Right renal cortex interstitium (tissue), 3 donors: Measurements from ENCODE around the gene CFAP299. TPM values are rescaled to one million over a fixed set of nuclear protein-coding genes. Genes with fewer than 3 reads are reported as not detected.

ENCODE experiments used
- DNase-seq, 3 donors: peaks; one replicate each; pipeline ENCODE4 v3.0.0-alpha.2; 2013; ENCODE audit warnings: low read depth in 3 of 3, low spot score in 2 of 3
- polyA plus RNA-seq, 3 donors: library from polyadenylated mRNA; unstranded; fragments of 120-200 nt; gene quantifications; one replicate each; pipeline ENCODE4 v1.2.1, GENCODE V29; 2013; ENCODE audit not compliant: insufficient read length in 3 of 3

The CFAP299 gene
- polyA plus RNA-seq, 3 donors, result 0.48 to 0.98 (median 0.90) TPM

- DNase-seq, result no peak
These were observed 52.1 kb downstream of the CFAP299 start for GRCh38 chr4:80387390-80388283.

GRCh38 chr4:80388284-80388607, 52.7 kb downstream of the CFAP299 start:
- no peak for DNase-seq

DNA sequence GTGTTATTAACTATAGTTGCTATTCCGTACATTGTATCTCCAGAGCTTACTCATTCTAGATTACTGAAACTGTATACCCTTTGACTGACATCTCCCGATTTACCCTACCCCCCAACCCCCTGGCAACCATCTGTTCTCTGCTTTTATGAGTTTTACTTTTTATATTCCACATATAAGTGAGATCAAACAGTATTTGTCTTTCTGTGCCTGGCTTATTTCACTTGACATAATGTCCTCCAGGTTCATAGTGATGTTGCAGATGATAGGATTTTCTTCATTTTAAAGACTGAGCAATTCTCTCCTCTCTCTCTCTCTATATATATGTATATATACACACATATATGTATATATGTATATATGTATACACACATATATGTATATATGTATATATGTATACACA, 54.6 kb downstream of the CFAP299 start:
- DNase-seq, result no peak

DNA sequence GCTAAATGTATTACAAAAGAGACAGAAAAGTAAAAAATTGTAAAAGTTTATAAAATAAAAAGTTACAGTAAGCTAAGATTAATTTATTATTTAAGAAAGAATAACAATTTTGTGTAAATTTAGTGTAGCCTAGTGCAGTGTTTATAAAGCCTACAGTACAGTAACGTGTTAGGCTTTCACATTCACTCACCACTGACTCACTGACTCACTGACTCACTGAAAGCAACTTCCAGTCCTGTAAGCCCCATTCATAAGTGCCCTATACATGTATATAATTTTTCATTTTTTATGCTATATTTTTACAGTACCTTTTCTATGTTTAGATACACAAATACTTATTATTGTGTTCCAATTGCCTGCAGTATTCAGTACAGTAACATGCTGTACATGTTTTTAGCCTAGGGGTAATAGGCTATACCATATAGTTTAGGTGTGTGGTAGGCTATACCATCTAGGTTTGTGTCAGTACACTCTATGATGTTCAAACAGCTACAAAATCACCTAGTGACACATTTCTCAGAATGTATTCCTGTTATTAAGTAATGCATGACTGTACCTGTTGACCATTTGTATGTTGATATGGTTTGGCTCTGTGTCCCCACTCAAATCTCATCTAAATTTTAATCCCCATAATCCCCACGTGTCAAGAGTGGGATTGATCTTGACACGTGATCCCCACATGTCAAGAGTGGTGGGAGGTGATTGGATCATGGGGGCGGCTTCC, 57.9 kb downstream of the CFAP299 start:
- DNase-seq, result no peak

- no peak for DNase-seq
These were observed 58.4 kb downstream of the CFAP299 start for GRCh38 chr4:80393970-80394250.

- no peak for DNase-seq
These were observed 71.7 kb downstream of the CFAP299 start for GRCh38 chr4:80407246-80407645.

GRCh38 chr4:80409809-80410208, 74.3 kb downstream of the CFAP299 start:
- no peak for DNase-seq

DNA sequence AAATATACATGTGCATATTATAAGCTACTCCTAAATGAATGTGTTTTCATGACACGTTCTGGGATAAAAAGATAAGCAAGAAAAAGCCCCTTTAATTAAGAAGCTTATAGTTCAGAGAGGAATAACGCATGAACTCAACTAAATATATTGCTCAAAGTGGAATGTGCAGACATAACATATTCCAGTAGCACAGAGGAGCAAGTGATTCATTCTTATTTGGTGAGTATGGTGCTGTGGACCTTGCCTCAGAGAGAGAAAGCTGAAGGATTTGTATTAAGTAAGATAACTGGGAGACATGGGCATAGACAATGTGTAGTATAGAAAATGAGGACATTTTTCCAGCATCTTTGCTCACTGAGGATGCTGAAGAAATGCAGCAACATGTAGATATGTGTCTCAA, 76.8 kb downstream of the CFAP299 start:
- DNase-seq, result no peak

- no peak for DNase-seq
These were observed 77.6 kb downstream of the CFAP299 start for GRCh38 chr4:80413086-80413485.

GRCh38 chr4:80417019-80417418, 81.5 kb downstream of the CFAP299 start:
- DNase-seq, result no peak

DNA sequence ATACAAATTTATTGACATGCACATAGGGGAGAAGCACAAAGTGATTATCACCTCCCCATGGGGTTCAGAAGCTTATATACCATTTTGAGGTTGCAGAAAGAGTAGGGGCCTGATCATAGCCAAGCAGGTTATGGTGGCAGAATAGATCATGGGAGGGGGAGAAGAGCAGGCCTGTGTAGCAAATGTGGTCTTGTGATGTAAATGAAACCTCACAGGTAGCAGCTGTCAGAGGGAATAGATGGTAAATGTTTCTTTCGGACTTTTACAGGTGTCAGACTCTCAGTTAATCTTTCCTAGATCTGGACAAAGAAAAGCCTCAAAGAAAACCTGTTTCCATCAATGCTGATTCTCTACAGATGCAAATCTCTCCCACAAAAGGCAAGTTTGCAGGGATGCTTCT, 84.4 kb downstream of the CFAP299 start:
- no peak for DNase-seq

DNA sequence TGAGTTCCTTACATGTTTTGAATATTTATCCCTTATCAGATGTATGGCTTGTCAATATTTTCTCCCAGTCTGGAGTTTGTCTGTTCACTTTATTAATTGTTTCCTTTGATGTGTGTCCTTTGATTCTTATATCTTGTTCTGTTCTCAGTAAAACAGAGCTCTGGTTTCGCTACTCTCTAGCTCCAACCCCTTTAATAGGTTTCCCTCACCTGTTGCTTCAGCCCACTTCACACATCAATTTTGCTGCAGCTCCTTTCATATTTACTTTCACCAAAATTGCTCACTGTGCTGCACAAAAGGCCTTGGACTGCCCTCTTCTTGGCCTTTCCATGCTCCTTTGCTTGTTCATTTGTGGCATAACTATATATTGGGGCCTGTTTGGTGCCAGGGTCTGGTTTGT, 85.1 kb downstream of the CFAP299 start:
- DNase-seq, result no peak

DNA sequence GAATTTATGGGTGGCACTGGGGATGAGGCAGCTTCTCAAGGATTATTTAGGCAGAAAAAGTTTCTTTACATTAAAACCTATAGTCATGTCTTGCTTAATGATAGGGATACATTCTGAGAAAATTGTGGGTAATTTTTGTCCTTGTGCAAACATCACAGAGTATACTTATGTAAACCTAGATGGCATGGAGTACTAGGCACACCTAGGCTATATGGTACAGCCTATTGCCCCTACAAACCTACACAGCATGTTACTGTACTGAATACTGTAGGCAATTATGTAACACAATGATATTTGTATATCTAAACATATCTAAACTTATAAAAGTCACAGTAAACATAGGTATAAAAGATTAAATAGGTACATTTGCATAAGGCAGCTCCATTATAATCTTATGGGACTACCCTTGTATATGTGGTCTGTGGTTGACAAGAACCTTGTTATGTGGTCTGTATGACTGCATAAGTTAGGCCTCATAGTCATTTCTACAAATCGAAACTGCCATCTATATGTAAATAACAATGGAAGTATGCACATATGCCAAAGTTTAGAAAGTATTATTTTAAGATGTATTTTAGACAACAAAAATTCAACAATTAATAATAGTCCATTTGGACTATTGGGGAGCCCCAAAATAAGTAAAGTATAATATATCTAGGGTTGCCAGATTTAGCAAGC, 87.3 kb downstream of the CFAP299 start:
- no peak for DNase-seq

GRCh38 chr4:80423553-80424224, 88.2 kb downstream of the CFAP299 start:
- DNase-seq, result no peak

- no peak for DNase-seq
These were observed 88.7 kb downstream of the CFAP299 start for GRCh38 chr4:80424225-80424581.

DNA sequence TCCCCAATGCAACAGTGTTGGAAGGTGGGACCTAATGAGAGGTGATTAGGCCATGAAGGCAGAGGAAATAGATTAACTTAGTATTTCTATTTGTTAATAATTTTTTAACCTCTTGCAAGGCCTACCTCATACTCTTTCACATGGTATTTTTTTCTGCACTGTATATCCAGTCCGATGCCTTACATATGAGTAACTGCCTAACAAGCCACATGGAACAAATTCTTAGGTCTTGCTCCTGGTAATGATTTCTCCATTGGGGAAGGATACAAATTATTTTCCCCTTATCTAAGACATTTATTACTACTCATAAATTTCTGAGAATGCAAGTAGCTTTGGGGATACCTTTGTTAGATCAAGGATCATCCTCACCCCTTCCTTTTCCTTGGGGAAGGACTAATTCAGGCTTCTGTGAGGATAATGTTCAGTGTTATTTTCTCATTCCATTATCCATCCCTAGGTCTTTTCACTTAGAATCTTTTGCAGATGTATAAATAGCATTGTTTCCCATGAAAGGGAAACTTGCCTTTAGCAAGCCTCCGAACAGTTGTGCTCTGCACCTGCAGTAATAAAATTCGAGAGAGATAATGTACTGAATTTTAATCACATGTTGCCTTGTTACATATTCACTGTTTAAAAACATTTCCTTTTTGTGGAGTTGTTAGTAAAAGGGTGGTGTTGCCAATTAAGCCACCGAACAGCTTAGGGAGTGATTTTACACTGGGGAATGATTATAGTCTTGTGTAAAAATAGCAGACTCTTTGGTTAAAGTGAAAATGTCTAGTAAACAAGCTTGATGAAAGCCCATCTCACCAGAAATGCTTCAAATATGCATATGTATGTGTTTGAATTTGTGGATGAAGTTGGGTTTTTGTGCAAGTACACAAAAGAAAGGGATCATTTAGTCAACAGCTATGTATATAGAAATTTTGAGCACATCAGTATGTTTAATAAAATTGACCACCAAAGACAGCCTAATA, 89.9 kb downstream of the CFAP299 start:
- DNase-seq, result no peak

DNA sequence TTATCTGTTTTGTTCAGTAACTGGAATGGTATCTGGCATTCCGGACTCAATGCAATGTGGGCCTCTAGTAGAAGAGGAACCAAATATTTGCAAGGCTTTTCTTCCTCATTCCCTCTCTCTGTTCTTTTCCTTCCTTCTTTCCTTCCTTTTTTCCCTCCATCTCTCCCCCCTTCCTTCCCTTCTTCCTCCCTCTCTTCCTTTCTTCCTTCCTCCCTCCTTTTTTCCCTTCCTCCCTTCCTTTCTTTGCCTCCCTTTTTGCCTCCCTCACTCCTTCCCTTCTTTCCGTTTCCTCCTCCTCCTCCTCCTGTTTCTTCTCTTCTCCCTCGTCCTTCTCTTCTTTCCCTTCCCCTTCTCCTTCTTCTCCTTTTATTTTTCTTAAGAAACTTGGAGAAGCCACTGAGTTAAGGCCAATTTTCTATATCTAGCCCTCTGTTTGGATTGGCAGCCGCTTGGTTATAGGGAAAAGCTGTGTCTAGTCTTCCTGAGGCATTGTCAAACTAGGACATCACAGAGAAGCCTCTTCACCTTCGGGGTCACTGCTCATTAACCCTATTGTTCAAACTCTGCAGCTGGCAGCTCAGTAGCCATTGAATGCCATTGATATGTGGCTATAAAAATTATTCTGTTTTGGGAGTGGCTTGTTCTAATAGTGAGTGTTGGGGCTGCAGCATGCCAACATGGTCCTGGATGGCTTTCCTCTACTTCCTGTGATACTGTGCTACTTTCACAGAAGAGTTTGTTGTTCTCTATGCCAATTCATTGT, 95.9 kb downstream of the CFAP299 start:
- no peak for DNase-seq

DNA sequence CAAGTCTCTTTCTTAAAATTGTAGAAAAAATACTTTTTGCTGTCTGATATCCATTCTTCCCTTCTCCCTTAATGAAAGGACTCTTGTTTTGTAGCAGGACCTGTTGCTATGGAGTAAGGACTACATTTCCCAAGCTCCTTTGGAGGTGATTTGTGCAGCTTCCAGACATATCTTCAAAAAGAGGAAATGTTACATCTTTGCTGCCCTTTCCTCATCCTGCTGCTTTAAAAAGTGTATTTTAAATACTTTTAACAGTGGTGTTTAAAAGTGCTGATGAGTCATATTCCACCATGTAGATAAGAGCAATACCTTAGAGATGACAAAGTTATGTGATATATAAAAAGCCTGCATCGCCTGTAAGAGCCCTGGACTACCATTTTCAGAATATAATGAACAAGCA, 98.7 kb downstream of the CFAP299 start:
- no peak for DNase-seq

DNA sequence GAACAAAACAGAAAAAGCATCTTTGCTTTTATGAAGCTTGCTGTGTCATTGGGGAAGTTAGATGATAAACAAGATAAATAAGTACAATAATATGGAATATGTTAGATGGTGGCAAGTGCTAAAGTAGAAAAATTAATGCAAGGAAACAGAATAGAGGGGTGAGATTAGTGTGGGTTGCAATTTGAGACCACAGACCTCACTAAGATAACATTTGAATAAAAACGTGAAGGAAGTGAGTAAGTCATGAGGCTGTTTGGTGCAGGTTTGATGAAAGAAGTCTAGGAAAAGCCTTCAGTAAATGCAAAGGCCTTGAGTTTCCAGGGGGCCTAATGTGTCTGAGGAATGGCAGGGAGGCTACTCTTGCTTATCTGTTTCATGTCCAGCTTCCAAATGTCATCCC, 102.5 kb downstream of the CFAP299 start:
- no peak for DNase-seq
